Liver (tissue), 9 donors: ENCODE measurements around the gene RPS6KA3. TPM values are rescaled to one million over a fixed set of nuclear protein-coding genes. Genes with fewer than 3 reads are reported as not detected.
A peak's percentile ranks its signal among the peaks of the same experiment; 100 is the strongest.
"Not testable (repeated sequence)": the region's sequence is repeated elsewhere in the genome, so short reads cannot be mapped to it uniquely, and the experiment has no call there.

Source experiments
- DNase-seq: peaks from one replicate; pipeline ENCODE4 v3.0.0-alpha.2; 2017; ENCODE audit warnings: low spot score
- H3K27ac ChIP-seq, 2 donors: one replicate each; pipeline ENCODE4 v1.7.0; 2013; ENCODE audit warnings: inconsistent platforms in 2 of 2, low read length in 2 of 2, control low read depth in 1 of 2, low read depth in 1 of 2, mild to moderate bottlenecking in 1 of 2
- H3K27me3 ChIP-seq, 4 donors: one replicate each; pipeline versions ENCODE4 v1.6.1 to v1.7.0; 2013; ENCODE audit warnings: low read length in 3 of 4, inconsistent platforms in 1 of 4, mild to moderate bottlenecking in 1 of 4, moderate library complexity in 1 of 4; ENCODE audit not compliant: control insufficient read depth in 4 of 4, insufficient read depth in 4 of 4
- H3K36me3 ChIP-seq, 4 donors: one replicate each; pipeline versions ENCODE4 v1.6.1 to v1.7.0; 2013; ENCODE audit warnings: low read length in 3 of 4, mild to moderate bottlenecking in 3 of 4, low read depth in 1 of 4, moderate library complexity in 1 of 4; ENCODE audit not compliant: control insufficient read depth in 4 of 4, insufficient read depth in 3 of 4
- H3K4me1 ChIP-seq, 4 donors: one replicate each; pipeline versions ENCODE4 v1.6.1 to v1.7.0; 2013; ENCODE audit warnings: low read length in 3 of 4, mild to moderate bottlenecking in 3 of 4, moderate library complexity in 1 of 4; ENCODE audit not compliant: control insufficient read depth in 4 of 4, insufficient read depth in 4 of 4
- H3K4me3 ChIP-seq, 3 donors: one replicate each; pipeline versions ENCODE4 v1.6.1 to v1.7.0; 2013; ENCODE audit warnings: low read length in 3 of 3, control low read depth in 1 of 3, low read depth in 1 of 3, mild to moderate bottlenecking in 1 of 3
- H3K9ac ChIP-seq, 2 donors: one replicate each; pipeline ENCODE4 v1.7.0; 2013; ENCODE audit warnings: low read length in 2 of 2, mild to moderate bottlenecking in 2 of 2, moderate library complexity in 2 of 2, control low read depth in 1 of 2, low read depth in 1 of 2
- H3K9me3 ChIP-seq, 4 donors: one replicate each; pipeline versions ENCODE4 v1.6.1 to v1.7.0; 2013; ENCODE audit warnings: low read length in 3 of 4; ENCODE audit not compliant: control insufficient read depth in 4 of 4
- ATF3 ChIP-seq: IDR thresholded peaks from 2 replicates; pipeline ENCODE4 v1.6.1; 2016; ENCODE audit warnings: antibody characterized with exemption
- CTCF ChIP-seq: fragments of 150-350 bp; IDR thresholded peaks from 2 replicates; pipeline ENCODE4 v1.5.1; 2017; ENCODE audit warnings: improper control_type of control experiment, low read depth, low read length; ENCODE audit not compliant: missing input control
- FOXA1 ChIP-seq: IDR thresholded peaks from 2 replicates; pipeline ENCODE4 v1.6.1; 2016; ENCODE audit warnings: antibody characterized with exemption
- GABPA ChIP-seq, 2 donors: IDR thresholded peaks in 1 of 2; conservative IDR thresholded peaks in 1 of 2; 2 replicates each; pipeline ENCODE4 v1.6.1; 2016; ENCODE audit warnings: antibody characterized with exemption in 2 of 2, mild to moderate bottlenecking in 1 of 2, moderate library complexity in 1 of 2
- HNF4A ChIP-seq, 2 donors: conservative IDR thresholded peaks; 2 replicates each; pipeline ENCODE4 v1.6.1; 2016; ENCODE audit warnings: antibody characterized with exemption in 2 of 2, mild to moderate bottlenecking in 2 of 2
- HNF4G ChIP-seq: IDR thresholded peaks from 2 replicates; pipeline ENCODE4 v1.6.1; 2016; ENCODE audit warnings: antibody characterized with exemption
- MAX ChIP-seq: IDR thresholded peaks from 2 replicates; pipeline ENCODE4 v1.6.1; 2016; ENCODE audit warnings: antibody characterized with exemption
- NR2F2 ChIP-seq: IDR thresholded peaks from 2 replicates; pipeline ENCODE4 v1.6.1; 2016; ENCODE audit warnings: antibody characterized with exemption
- RAD21 ChIP-seq, 2 donors: IDR thresholded peaks; 2 replicates each; pipeline ENCODE4 v1.6.1; 2016; ENCODE audit warnings: antibody characterized with exemption in 2 of 2, mild to moderate bottlenecking in 2 of 2
- REST ChIP-seq: IDR thresholded peaks from 2 replicates; pipeline ENCODE4 v1.6.1; 2016; ENCODE audit warnings: antibody characterized with exemption, mild to moderate bottlenecking
- RXRA ChIP-seq, 2 donors: IDR thresholded peaks; 2 replicates each; pipeline ENCODE4 v1.6.1; 2017 to 2018; ENCODE audit warnings: antibody characterized with exemption in 2 of 2, mild to moderate bottlenecking in 1 of 2
- SP1 ChIP-seq: IDR thresholded peaks from 2 replicates; pipeline ENCODE4 v1.6.1; 2018; ENCODE audit warnings: antibody characterized with exemption, mild to moderate bottlenecking
- TAF1 ChIP-seq: conservative IDR thresholded peaks from 2 replicates; pipeline ENCODE4 v1.6.1; 2016; ENCODE audit warnings: antibody characterized with exemption, mild to moderate bottlenecking
- YY1 ChIP-seq: IDR thresholded peaks from 2 replicates; pipeline ENCODE4 v1.6.1; 2016; ENCODE audit warnings: antibody characterized with exemption, mild to moderate bottlenecking
- WGBS: extraction: QIAGEN DNeasy Blood & Tissue Kit; methylation state at CpG from one replicate; pipeline ENCODE4 v1.1.7; 2013; 5-methylcytosine and 5-hydroxymethylcytosine counted together
- polyA plus RNA-seq, 2 donors: library from polyadenylated mRNA; stranded (reverse) in 1 of 2; unstranded in 1 of 2; fragments of 200-250 nt in 1 of 2; fragments of >200 nt in 1 of 2; fragmentation: Nextera tagmentation in 1 of 2; extraction: Ambion mirVana in 1 of 2; gene quantifications; one replicate each; pipeline versions ENCODE4 v1.2.1 to v1.2.3, GENCODE V29; 2013 to 2015
- total RNA-seq, 2 donors: library from RNA; depleted of rRNA; stranded (reverse); fragments of >200 nt; gene quantifications; one replicate each; pipeline ENCODE4 v1.2.3, GENCODE V29; 2014
- donor health status: healthy.
- donor health status: healthy.
- donor health status: healthy.
- donor health status: healthy.
- donor health status: healthy.

Gene RPS6KA3
- total and polyA plus RNA-seq, 4 donors: 11.1 to 69.7 (median 38.8) TPM

GRCh38 chrX:20128670-20129069 is 138.0 kb downstream of the RPS6KA3 start:
- no peak overlapping the region for H3K27ac ChIP-seq
- no peak for DNase-seq
- TF ChIP-seq GABPA (IDR thresholded peaks at IDR 0.05 in 1 of 2, conservative IDR thresholded peaks at IDR 0.05 in 1 of 2): no peak
- no peak for TF ChIP-seq ATF3
- TF ChIP-seq YY1: no peak
- H3K4me1 ChIP-seq: no peaks in the 10 kb centered on the region
- no peak overlapping the region for H3K4me3 ChIP-seq
- H3K9ac ChIP-seq: no peak overlapping the region
- peaks cover 0 to 57% (median 33%) of the 10 kb centered on the region in 4 donors for H3K36me3 ChIP-seq
- no peaks in the 10 kb centered on the region for H3K27me3 ChIP-seq
- H3K9me3 ChIP-seq: no peaks in the 10 kb centered on the region
- WGBS: 78% methylated on average over 4 of the region's 4 CpGs

- not testable (repeated sequence) for DNase-seq, H3K27ac ChIP-seq, H3K27me3 ChIP-seq, H3K4me3 ChIP-seq, H3K4me1 ChIP-seq, H3K9ac ChIP-seq, H3K9me3 ChIP-seq
- TF ChIP-seq RAD21 (IDR thresholded peaks at IDR 0.05): peak in 1 of 2 donors; percentile 36
- peak; percentile 15 for TF ChIP-seq CTCF
- WGBS: 3% methylated on average over 3 of the region's 3 CpGs
- peaks cover 0 to 44% (median 28%) of the 10 kb centered on the region in 4 donors for H3K36me3 ChIP-seq
Measured at GRCh38 chrX:20127440-20127839, 139.3 kb downstream of the RPS6KA3 start.

- H3K27ac ChIP-seq, H3K4me3 ChIP-seq, DNase-seq, H3K9me3 ChIP-seq, H3K4me1 ChIP-seq, H3K27me3 ChIP-seq, H3K9ac ChIP-seq: not testable (repeated sequence)
- peaks cover 0 to 38% (median 24%) of the 10 kb centered on the region in 4 donors for H3K36me3 ChIP-seq
- 95% methylated on average over 1 of the region's 1 CpG for WGBS
Measured at GRCh38 chrX:20126833-20127232, 139.9 kb downstream of the RPS6KA3 start.

GRCh38 chrX:20124964-20125363 is 141.7 kb downstream of the RPS6KA3 start:
- Histone ChIP-seq H3K27ac (no peak overlapping the region), H3K36me3 (peaks cover 0 to 21% (median 12%) of the 10 kb centered on the region in 4 donors)

More at GRCh38 chrX:20124964-20125363, 141.7 kb downstream of the RPS6KA3 start:
- Histone ChIP-seq H3K9ac (no peak overlapping the region), H3K4me3 (no peak overlapping the region), H3K27me3 (no peaks in the 10 kb centered on the region), H3K4me1 (no peaks in the 10 kb centered on the region), H3K9me3 (no peaks in the 10 kb centered on the region)
- DNase-seq: no peak
- TF ChIP-seq YY1 (no peak), SP1 (no peak), HNF4A (conservative IDR thresholded peaks at IDR 0.05) (no peak), FOXA1 (no peak), RXRA (IDR thresholded peaks at IDR 0.05) (no peak), RAD21 (IDR thresholded peaks at IDR 0.05) (no peak), CTCF (no peak), NR2F2 (no peak), MAX (no peak), ATF3 (no peak), HNF4G (no peak), REST (no peak), TAF1 (no peak)
